Kidney (tissue), 14 donors: Measurements from ENCODE around the gene ZNF629. TPM values are rescaled to one million over a fixed set of nuclear protein-coding genes. Genes with fewer than 3 reads are reported as not detected.

Experiments used
- DNase-seq, 5 donors: peaks; one replicate each; pipeline ENCODE4 v3.0.0-alpha.2; 2013 to 2020
- FAIRE-seq: peaks from 2 replicates; lab custom pipeline; 2012; peaks lifted over from hg19 to GRCh38; lab: Jason Lieb, UNC
- H3K27ac ChIP-seq, 2 donors: one replicate each; pipeline ENCODE4 v1.7.0; 2013; ENCODE audit warnings: low read depth in 2 of 2, low read length in 2 of 2, inconsistent platforms in 1 of 2
- H3K27me3 ChIP-seq: one replicate; pipeline ENCODE4 v1.7.1; 2013; ENCODE audit warnings: low read length, inconsistent platforms; ENCODE audit not compliant: control insufficient read depth, insufficient read depth
- H3K36me3 ChIP-seq, 3 donors: one replicate each; pipeline versions ENCODE4 v1.7.0 to v1.7.1; 2013; ENCODE audit warnings: low read length in 3 of 3, control low read depth in 1 of 3, inconsistent platforms in 1 of 3; ENCODE audit not compliant: insufficient read depth in 3 of 3, control insufficient read depth in 2 of 3
- H3K4me1 ChIP-seq, 3 donors: one replicate each; pipeline versions ENCODE4 v1.7.0 to v1.7.1; 2013; ENCODE audit warnings: low read length in 3 of 3, inconsistent platforms in 1 of 3, low read depth in 1 of 3; ENCODE audit not compliant: control insufficient read depth in 2 of 3, insufficient read depth in 2 of 3
- H3K4me3 ChIP-seq, 3 donors: one replicate each; pipeline versions ENCODE4 v1.7.0 to v1.8.1; 2013; ENCODE audit warnings: low read length in 3 of 3, control low read depth in 1 of 3, inconsistent platforms in 1 of 3
- H3K9ac ChIP-seq, 3 donors: one replicate each; pipeline versions ENCODE4 v1.7.0 to v1.7.1; 2013; ENCODE audit warnings: low read length in 3 of 3, control low read depth in 1 of 3, inconsistent platforms in 1 of 3
- H3K9me3 ChIP-seq, 3 donors: one replicate each; pipeline versions ENCODE4 v1.7.0 to v1.7.1; 2013; ENCODE audit warnings: low read length in 3 of 3, control low read depth in 1 of 3, inconsistent platforms in 1 of 3; ENCODE audit not compliant: control insufficient read depth in 2 of 3, insufficient read depth in 1 of 3
- CTCF ChIP-seq: IDR thresholded peaks from 3 replicates; pipeline ENCODE4 v1.5.1; 2012; ENCODE audit warnings: mild to moderate bottlenecking, moderate library complexity, borderline replicate concordance; ENCODE audit not compliant: insufficient read depth; ENCODE audit errors: extremely low read depth
- intact Hi-C: fragments of 100-400 bp; cut with DNase I; formaldehyde crosslinking; loops from one replicate; pipeline ENCODE4 v1.11.1; 2022
- polyA plus RNA-seq: library from polyadenylated mRNA; stranded (reverse); fragments of 350-450 nt; fragmentation: Illumina TruSeq; extraction: RNeasy Lipid Tissue Mini Kit (QIAGEN cat#74804); gene quantifications from one replicate; pipeline ENCODE4 v1.2.3, GENCODE V29; 2014; ENCODE audit warnings: low read depth, low replicate concordance; ENCODE audit not compliant: insufficient read depth
- total RNA-seq: library from RNA; stranded (reverse); fragmentation: NEBNext Ultra II Directional; extraction: Animal tissue kit (Norgen Biotek cat#: 25700); gene quantifications from one replicate; pipeline ENCODE4 v1.2.1, GENCODE V29; 2021
- donor health status: control.
- donor health status: control.
- donor health status: control.
- donor health status: control.
- donor health status: control.
- donor health status: DM: yes; HTN: yes; CAD: no.
- donor health status: Normal renal cell carcinoma (clear cell type).

The ZNF629 gene
- total and polyA plus RNA-seq, 2 donors from 2014 or later, result 8.1 to 19.8 TPM

- Histone ChIP-seq H3K4me3 (peak overlapping the region; percentile 66 to 75 (median 69)), H3K9ac (peak overlapping the region; percentile 38 to 74 (median 53)), H3K27ac (peak overlapping the region; percentile 92 to 95), H3K9me3 (no peaks in the 10 kb centered on the region), H3K4me1 (peaks cover 0 to 10% (median 2%) of the 10 kb centered on the region in 3 donors), H3K27me3 (no peaks in the 10 kb centered on the region), H3K36me3 (peaks cover 0 to 27% (median 18%) of the 10 kb centered on the region in 3 donors)
- no peak for TF ChIP-seq CTCF
- FAIRE-seq (no peak), DNase-seq (peak; percentile 90 to 96 (median 94))
- intact Hi-C loops, result no loop called here
Measured at GRCh38 chr16:30775392-30776188, 11.4 kb downstream of the ZNF629 start.

- Histone ChIP-seq H3K36me3 (peaks cover 3 to 31% (median 18%) of the 10 kb centered on the region in 3 donors), H3K27ac (peak overlapping the region; percentile 37 to 72), H3K4me3 (peak overlapping the region in 2 of 3 donors; percentile 66 to 75), H3K9me3 (no peaks in the 10 kb centered on the region), H3K9ac (peak overlapping the region in 1 of 3 donors; percentile 53), H3K27me3 (no peaks in the 10 kb centered on the region), H3K4me1 (peaks cover 0 to 10% (median 2%) of the 10 kb centered on the region in 3 donors)
- intact Hi-C loops, result no loop called here
- no peak for TF ChIP-seq CTCF
- FAIRE-seq, result no peak
- peak in 1 of 5 donors; percentile 14 for DNase-seq
Measured at GRCh38 chr16:30775131-30775391, 11.9 kb downstream of the ZNF629 start.

DNA sequence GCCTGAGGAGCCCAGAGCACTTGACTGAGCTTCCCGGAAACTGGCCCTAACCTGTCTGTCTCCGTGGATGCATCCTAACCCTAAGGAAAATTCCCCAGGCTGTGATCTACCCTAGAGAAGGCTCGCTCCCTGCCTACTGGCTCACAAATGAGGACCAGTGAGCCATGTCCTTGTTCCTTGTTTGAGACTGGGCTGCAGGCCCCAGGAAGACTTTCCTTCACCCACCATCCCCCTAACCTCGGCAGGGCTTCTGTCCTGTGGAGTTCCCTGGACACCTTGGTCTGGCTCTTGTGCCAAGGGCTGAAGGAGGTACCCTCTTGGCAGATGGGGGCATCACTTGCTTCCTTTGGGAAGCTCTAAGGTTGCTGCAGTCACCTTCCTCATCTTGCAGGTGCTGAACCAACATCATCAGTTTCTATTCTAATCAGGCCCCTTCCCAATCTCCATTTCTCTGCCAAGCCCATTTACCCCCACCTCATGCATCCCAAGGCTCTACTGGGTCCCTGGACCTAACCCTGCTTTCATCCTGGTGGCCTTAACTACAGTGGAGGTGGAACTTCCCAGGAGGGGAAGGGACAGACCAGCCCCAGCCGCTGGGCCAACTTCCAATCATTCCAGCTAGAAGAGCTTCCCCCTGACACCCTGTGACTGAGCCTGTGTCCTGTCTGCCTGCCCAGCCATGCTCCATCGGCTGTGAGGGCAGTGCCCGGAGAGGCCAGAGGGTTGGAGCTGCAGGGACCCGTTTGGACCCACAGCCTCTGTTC lies 12.5 kb downstream of the ZNF629 start:
- Histone ChIP-seq H3K27ac (peak overlapping the region; percentile 37 to 72), H3K27me3 (no peaks in the 10 kb centered on the region), H3K9me3 (no peaks in the 10 kb centered on the region), H3K9ac (peak overlapping the region in 1 of 3 donors; percentile 53), H3K4me1 (peaks cover 0 to 10% (median 2%) of the 10 kb centered on the region in 3 donors), H3K4me3 (peak overlapping the region in 2 of 3 donors; percentile 66 to 75), H3K36me3 (peaks cover 4 to 33% (median 19%) of the 10 kb centered on the region in 3 donors)
- peak in 2 of 5 donors; percentile 29 to 32 for DNase-seq
- intact Hi-C loops, result no loop called here
- no peak for FAIRE-seq
- TF ChIP-seq CTCF, result no peak
